HG02981 (cell line): Measurements from ENCODE around the gene ATOH8.
"Not testable (repeated sequence)": the region's sequence is repeated elsewhere in the genome, so short reads cannot be mapped to it uniquely, and the experiment has no call there.

Source experiments
- ATAC-seq: cut with Tn5 transposase; IDR thresholded peaks from one replicate; pipeline ENCODE4 v1.9.1; 2021; ENCODE audit warnings: mild to moderate bottlenecking, moderate library complexity; ENCODE audit not compliant: unreplicated experiment

ATOH8 gene

GRCh38 chr2:85753525-85754312 is at the start of gene ATOH8:
Gene ATOH8, plus strand, starts transcription at chr2:85753991. Its CDS starts 199 bp downstream, at chr2:85754190.
- no peak for ATAC-seq

- no peak for ATAC-seq
Observed at GRCh38 chr2:85704038-85704437, 49.8 kb upstream of the ATOH8 start.

GRCh38 chr2:85704800-85705679 is 48.8 kb upstream of the ATOH8 start:
- ATAC-seq: peak; percentile 67

GRCh38 chr2:85705680-85706039 is 48.1 kb upstream of the ATOH8 start:
- no peak for ATAC-seq

GRCh38 chr2:85706063-85706462 is 47.7 kb upstream of the ATOH8 start:
- no peak for ATAC-seq

- no peak for ATAC-seq
Observed at GRCh38 chr2:85706599-85707296, 47.0 kb upstream of the ATOH8 start.

GRCh38 chr2:85707304-85707703 is 46.5 kb upstream of the ATOH8 start:
- ATAC-seq: no peak

- ATAC-seq: no peak
Observed at GRCh38 chr2:85708641-85709040, 45.1 kb upstream of the ATOH8 start.

GRCh38 chr2:85709401-85709811 is 44.4 kb upstream of the ATOH8 start:
- ATAC-seq: no peak

- no peak for ATAC-seq
Observed at GRCh38 chr2:85710687-85711577, 42.9 kb upstream of the ATOH8 start.

GRCh38 chr2:85711578-85712060 is 42.2 kb upstream of the ATOH8 start:
- no peak for ATAC-seq

- ATAC-seq: no peak
Observed at GRCh38 chr2:85712336-85712735, 41.5 kb upstream of the ATOH8 start.

- ATAC-seq: no peak
Observed at GRCh38 chr2:85712849-85713612, 40.8 kb upstream of the ATOH8 start.

- ATAC-seq: no peak
Observed at GRCh38 chr2:85713836-85714235, 40.0 kb upstream of the ATOH8 start.

GRCh38 chr2:85714421-85714820 is 39.4 kb upstream of the ATOH8 start:
- not testable (repeated sequence) for ATAC-seq

- ATAC-seq: no peak
Observed at GRCh38 chr2:85714841-85715240, 39.0 kb upstream of the ATOH8 start.

GRCh38 chr2:85716346-85716914 is 37.4 kb upstream of the ATOH8 start:
- ATAC-seq: no peak

- ATAC-seq: no peak
Observed at GRCh38 chr2:85717308-85718008, 36.3 kb upstream of the ATOH8 start.

GRCh38 chr2:85718009-85718391 is 35.8 kb upstream of the ATOH8 start:
- ATAC-seq: no peak
